Measurements from ENCODE around the gene C1orf21. TPM values are rescaled to one million over a fixed set of nuclear protein-coding genes. Genes with fewer than 3 reads are reported as not detected.

The C1orf21 gene
- total and polyA plus RNA-seq, 12 donors: 20.6 to 76.7 (median 67.5) TPM

- no peak overlapping the region for H3K27ac ChIP-seq
- peak in 3 of 8 donors; percentile 9 to 22 (median 11) for ATAC-seq
These were observed 210.3 kb downstream of the C1orf21 start for GRCh38 chr1:184596950-184597645.

GRCh38 chr1:184597650-184598357 is 211.0 kb downstream of the C1orf21 start:
- H3K9me3 ChIP-seq: no peaks in the 10 kb centered on the region
- 29 to 37% methylated on average over 4 of the region's 4 CpGs for WGBS, 2 donors
- TF ChIP-seq, protein P1, sequence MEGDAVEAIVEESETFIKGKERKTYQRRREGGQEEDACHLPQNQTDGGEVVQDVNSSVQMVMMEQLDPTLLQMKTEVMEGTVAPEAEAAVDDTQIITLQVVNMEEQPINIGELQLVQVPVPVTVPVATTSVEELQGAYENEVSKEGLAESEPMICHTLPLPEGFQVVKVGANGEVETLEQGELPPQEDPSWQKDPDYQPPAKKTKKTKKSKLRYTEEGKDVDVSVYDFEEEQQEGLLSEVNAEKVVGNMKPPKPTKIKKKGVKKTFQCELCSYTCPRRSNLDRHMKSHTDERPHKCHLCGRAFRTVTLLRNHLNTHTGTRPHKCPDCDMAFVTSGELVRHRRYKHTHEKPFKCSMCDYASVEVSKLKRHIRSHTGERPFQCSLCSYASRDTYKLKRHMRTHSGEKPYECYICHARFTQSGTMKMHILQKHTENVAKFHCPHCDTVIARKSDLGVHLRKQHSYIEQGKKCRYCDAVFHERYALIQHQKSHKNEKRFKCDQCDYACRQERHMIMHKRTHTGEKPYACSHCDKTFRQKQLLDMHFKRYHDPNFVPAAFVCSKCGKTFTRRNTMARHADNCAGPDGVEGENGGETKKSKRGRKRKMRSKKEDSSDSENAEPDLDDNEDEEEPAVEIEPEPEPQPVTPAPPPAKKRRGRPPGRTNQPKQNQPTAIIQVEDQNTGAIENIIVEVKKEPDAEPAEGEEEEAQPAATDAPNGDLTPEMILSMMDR (IDR thresholded peaks at IDR 0.05): no peak
- DNase-seq: no peak
- ATAC-seq: peak in 5 of 8 donors; percentile 46 to 59 (median 52)
- no peak overlapping the region for H3K4me3 ChIP-seq
- H3K27me3 ChIP-seq: no peaks in the 10 kb centered on the region
- H3K36me3 ChIP-seq: peaks cover 0 to 59% (median 0%) of the 10 kb centered on the region in 9 donors
- H3K27ac ChIP-seq: no peak overlapping the region
- H3K4me1 ChIP-seq: peaks cover 4 to 17% (median 13%) of the 10 kb centered on the region in 9 donors
- intact Hi-C loops (cut with DNase I): no loop called here

More at GRCh38 chr1:184596950-184597645, 210.3 kb downstream of the C1orf21 start:
- Histone ChIP-seq H3K27me3 (no peaks in the 10 kb centered on the region), H3K4me3 (no peak overlapping the region), H3K36me3 (peaks cover 0 to 60% (median 0%) of the 10 kb centered on the region in 9 donors), H3K4me1 (peaks cover 4 to 17% (median 13%) of the 10 kb centered on the region in 9 donors), H3K9me3 (no peaks in the 10 kb centered on the region)
- TF ChIP-seq, protein P1 (IDR thresholded peaks at IDR 0.05): peak in 1 of 9 donors; percentile 13
- WGBS, 2 donors: 77 to 79% methylated on average over 8 of the region's 8 CpGs
- no peak for DNase-seq
- intact Hi-C loops (cut with DNase I): no loop called here

DNA sequence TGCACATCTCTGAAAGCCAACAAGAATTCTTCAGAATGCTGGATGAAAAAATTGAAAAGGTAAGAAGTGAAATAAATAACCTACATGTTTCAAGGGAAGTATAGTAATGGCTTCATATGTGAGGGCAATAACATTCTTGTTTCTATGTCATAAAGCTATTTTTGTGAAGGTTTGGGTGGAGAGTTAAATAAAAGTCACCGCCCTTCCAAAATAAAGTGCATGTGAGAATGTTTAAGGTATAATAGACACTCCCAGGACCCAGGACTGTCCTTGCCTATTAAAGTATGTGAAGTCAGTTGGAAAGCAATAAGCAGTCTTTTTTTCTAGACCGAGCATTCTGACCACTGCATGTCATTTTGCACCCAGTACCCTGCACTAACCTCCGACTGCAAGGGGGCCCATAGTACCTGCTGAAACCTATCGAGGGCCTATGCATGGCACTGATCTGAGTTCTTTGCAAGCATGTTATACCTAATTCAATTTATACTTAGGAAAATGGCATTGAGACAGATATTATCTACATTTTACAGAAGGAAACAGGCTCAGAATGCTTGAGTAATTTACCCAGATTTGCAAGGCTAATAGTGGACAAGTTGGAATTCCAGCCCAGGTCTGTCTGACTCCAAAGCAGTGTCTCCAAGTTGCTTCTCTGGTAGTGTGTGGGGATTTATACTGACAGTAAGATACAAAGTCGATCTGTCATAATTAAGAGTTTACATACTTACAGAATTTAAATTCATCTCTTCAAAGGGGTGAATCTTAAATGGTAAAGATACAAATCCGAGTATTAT is 211.8 kb downstream of the C1orf21 start:
- no peak overlapping the region for H3K4me3 ChIP-seq
- peaks cover 4 to 17% (median 13%) of the 10 kb centered on the region in 9 donors for H3K4me1 ChIP-seq
- intact Hi-C loops (cut with DNase I): no loop called here
- H3K9me3 ChIP-seq: no peaks in the 10 kb centered on the region
- 95 to 96% methylated on average over 6 of the region's 6 CpGs for WGBS, 2 donors
- ATAC-seq: no peak
- no peak overlapping the region for H3K27ac ChIP-seq
- no peak for DNase-seq
- TF ChIP-seq, protein P1 (IDR thresholded peaks at IDR 0.05): no peak
- H3K36me3 ChIP-seq: peaks cover 0 to 51% (median 0%) of the 10 kb centered on the region in 9 donors
- no peaks in the 10 kb centered on the region for H3K27me3 ChIP-seq

All from heart right ventricle (tissue), 16 donors.